Tibial nerve (tissue), 4 donors: Measurements from ENCODE around the gene MRPS16.

Source experiments
- CTCF ChIP-seq, 5 experiments: fragments of 200-600 bp in 3 of 5; fragments of 450-650 bp in 2 of 5; sonication (generic) in 3 of 5; IDR thresholded peaks; one replicate each; pipeline ENCODE4 v1.5.1; 2016 to 2019; ENCODE audit warnings: antibody characterized with exemption in 5 of 5, mild to moderate bottlenecking in 3 of 5, moderate library complexity in 2 of 5
- EP300 ChIP-seq, 2 donors: sonication (generic); formaldehyde crosslinking; IDR thresholded peaks; one replicate each; pipeline ENCODE4 v1.6.1; 2017; ENCODE audit warnings: antibody characterized with exemption in 2 of 2, mild to moderate bottlenecking in 1 of 2
- POLR2A ChIP-seq, 2 donors: fragments of 450-650 bp; IDR thresholded peaks; one replicate each; pipeline ENCODE4 v1.6.1; 2017; ENCODE audit warnings: antibody characterized with exemption in 2 of 2, mild to moderate bottlenecking in 2 of 2, moderate library complexity in 2 of 2

GRCh38 chr10:73261362-73261995 is 9.0 kb upstream of the MRPS16 start:
- TF ChIP-seq POLR2A (IDR thresholded peaks at IDR 0.05) (no peak), CTCF (IDR thresholded peaks at IDR 0.05) (no peak), EP300 (IDR thresholded peaks at IDR 0.05) (no peak)
